ENCODE data around the gene RALY.

DNA sequence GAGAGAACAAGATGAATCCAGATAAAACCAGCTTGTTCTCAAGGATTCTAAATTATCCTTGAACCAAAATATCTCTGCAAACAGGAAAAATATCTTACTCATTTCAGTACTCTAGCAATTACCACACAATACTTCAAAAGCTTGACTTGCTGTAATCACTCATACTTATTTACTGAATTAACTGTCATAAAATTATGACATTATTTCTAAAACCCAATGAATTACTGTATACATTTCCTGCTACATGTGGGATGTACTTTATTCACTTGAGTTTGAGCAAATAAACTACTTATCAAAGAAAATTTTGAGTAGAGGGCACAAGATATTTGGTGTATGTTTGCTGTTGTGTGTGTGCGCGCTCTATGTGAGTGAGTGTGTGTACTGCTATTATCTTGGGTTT, 108.6 kb downstream of the RALY start:
- TF ChIP-seq, protein P1, sequence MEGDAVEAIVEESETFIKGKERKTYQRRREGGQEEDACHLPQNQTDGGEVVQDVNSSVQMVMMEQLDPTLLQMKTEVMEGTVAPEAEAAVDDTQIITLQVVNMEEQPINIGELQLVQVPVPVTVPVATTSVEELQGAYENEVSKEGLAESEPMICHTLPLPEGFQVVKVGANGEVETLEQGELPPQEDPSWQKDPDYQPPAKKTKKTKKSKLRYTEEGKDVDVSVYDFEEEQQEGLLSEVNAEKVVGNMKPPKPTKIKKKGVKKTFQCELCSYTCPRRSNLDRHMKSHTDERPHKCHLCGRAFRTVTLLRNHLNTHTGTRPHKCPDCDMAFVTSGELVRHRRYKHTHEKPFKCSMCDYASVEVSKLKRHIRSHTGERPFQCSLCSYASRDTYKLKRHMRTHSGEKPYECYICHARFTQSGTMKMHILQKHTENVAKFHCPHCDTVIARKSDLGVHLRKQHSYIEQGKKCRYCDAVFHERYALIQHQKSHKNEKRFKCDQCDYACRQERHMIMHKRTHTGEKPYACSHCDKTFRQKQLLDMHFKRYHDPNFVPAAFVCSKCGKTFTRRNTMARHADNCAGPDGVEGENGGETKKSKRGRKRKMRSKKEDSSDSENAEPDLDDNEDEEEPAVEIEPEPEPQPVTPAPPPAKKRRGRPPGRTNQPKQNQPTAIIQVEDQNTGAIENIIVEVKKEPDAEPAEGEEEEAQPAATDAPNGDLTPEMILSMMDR (conservative IDR thresholded peaks at IDR 0.05; ENCODE audit: low read length), result no peak
- no peak for TF ChIP-seq EZH2phosphoT487 (IDR thresholded peaks at IDR 0.05; ENCODE audit: borderline replicate concordance)

Data from Loucy (cell line).